ENCODE data around the gene TAS1R1.

- TF ChIP-seq CTCF (IDR thresholded peaks at IDR 0.05) (no peak), POLR2A (IDR thresholded peaks at IDR 0.05) (no peak)
Observed at GRCh38 chr1:6560267-6560666, 5.2 kb downstream of the TAS1R1 start.

Data from heart left ventricle (tissue), 13 donors.